Measurements from ENCODE around the gene CCDC177. TPM values are rescaled to one million over a fixed set of nuclear protein-coding genes. Genes with fewer than 3 reads are reported as not detected.

CCDC177 gene
- total RNA-seq, 1 experiment from 2014 or later: 0.09 TPM

DNA sequence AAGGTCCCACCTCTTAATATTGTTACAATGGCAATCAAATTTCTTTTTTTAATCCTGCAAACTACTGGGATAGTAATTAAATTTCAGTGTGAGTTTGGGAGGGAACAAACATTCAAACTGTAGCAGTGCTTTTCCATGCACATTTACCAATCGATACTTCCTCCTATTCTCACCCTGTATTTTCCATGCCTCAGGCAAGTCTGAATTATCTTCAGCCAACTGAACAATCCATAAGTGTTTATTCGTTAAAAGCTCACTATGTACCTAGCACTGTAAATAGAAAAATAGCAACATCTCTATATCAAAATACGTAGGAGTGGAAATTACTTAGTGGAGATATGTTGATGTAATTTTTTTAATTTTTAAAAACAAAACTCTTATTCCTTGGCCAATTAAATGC, 43.5 kb downstream of the CCDC177 start:
- no peaks in the 10 kb centered on the region for H3K9me3 ChIP-seq (ENCODE audit: low read depth, low read length, poor library complexity, severe bottlenecking)
- H3K27ac ChIP-seq (ENCODE audit: low read depth, low read length, poor library complexity, severe bottlenecking): no peak overlapping the region
- CTCF ChIA-PET: no interaction called here
- intact Hi-C loops (cut with micrococcal nuclease; ENCODE audit: unreplicated experiment): no loop called here
- POLR2A ChIA-PET (ENCODE audit: low non-redundant PET): no interaction called here
- no TSS peak for BruUV-seq (replicated peaks)
- H3K4me1 ChIP-seq (ENCODE audit: insufficient read depth, low read length, poor library complexity, severe bottlenecking): no peaks in the 10 kb centered on the region
- H3K4me3 ChIP-seq (ENCODE audit: low read depth, low read length, poor library complexity, severe bottlenecking): no peak overlapping the region
- no peak for DNase-seq (ENCODE audit: low spot score)
- H3K27me3 ChIP-seq (replicated peaks; ENCODE audit: insufficient read depth, low read depth, low read length, poor library complexity): peaks cover 10% of the 10 kb centered on the region
- no peak for TF ChIP-seq EZH2 (IDR thresholded peaks at IDR 0.05; ENCODE audit: borderline replicate concordance, low read depth, low read length, poor library complexity, severe bottlenecking)
- TF ChIP-seq, protein P1, sequence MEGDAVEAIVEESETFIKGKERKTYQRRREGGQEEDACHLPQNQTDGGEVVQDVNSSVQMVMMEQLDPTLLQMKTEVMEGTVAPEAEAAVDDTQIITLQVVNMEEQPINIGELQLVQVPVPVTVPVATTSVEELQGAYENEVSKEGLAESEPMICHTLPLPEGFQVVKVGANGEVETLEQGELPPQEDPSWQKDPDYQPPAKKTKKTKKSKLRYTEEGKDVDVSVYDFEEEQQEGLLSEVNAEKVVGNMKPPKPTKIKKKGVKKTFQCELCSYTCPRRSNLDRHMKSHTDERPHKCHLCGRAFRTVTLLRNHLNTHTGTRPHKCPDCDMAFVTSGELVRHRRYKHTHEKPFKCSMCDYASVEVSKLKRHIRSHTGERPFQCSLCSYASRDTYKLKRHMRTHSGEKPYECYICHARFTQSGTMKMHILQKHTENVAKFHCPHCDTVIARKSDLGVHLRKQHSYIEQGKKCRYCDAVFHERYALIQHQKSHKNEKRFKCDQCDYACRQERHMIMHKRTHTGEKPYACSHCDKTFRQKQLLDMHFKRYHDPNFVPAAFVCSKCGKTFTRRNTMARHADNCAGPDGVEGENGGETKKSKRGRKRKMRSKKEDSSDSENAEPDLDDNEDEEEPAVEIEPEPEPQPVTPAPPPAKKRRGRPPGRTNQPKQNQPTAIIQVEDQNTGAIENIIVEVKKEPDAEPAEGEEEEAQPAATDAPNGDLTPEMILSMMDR (conservative IDR thresholded peaks at IDR 0.05; ENCODE audit: low read depth, low read length): no peak
- H3K36me3 ChIP-seq (ENCODE audit: insufficient read depth, low read length, poor library complexity, severe bottlenecking): no peaks in the 10 kb centered on the region

DNA sequence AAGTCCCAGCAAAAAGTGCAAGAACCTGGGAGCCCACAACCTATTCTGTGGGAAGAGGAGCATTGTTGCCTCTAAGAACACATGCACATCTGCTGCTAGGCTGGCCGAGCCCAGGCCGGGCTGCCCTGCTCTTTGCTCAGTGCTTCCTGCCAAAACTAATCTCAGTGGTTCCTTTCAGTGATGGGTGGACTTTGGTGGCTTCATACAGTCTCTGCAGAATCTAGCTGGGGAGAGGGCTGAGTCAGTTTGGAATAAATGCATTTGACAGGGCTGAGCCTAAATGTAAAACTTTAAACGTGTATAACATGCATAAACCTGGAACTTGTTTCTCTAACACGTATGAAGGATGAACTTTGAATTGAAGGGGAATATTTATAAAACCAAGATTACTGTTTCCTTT, 44.6 kb downstream of the CCDC177 start:
- CTCF ChIA-PET: no interaction called here
- Histone ChIP-seq H3K27me3 (replicated peaks; ENCODE audit: insufficient read depth, low read depth, low read length, poor library complexity) (peaks cover 10% of the 10 kb centered on the region), H3K4me1 (ENCODE audit: insufficient read depth, low read length, poor library complexity, severe bottlenecking) (no peaks in the 10 kb centered on the region), H3K36me3 (ENCODE audit: insufficient read depth, low read length, poor library complexity, severe bottlenecking) (no peaks in the 10 kb centered on the region), H3K9me3 (ENCODE audit: low read depth, low read length, poor library complexity, severe bottlenecking) (no peaks in the 10 kb centered on the region), H3K4me3 (ENCODE audit: low read depth, low read length, poor library complexity, severe bottlenecking) (no peak overlapping the region), H3K27ac (ENCODE audit: low read depth, low read length, poor library complexity, severe bottlenecking) (no peak overlapping the region)
- no peak for DNase-seq (ENCODE audit: low spot score)
- intact Hi-C loops (cut with micrococcal nuclease; ENCODE audit: unreplicated experiment): no loop called here
- POLR2A ChIA-PET (ENCODE audit: low non-redundant PET): no interaction called here
- TF ChIP-seq, protein P1 (conservative IDR thresholded peaks at IDR 0.05; ENCODE audit: low read depth, low read length): no peak
- TF ChIP-seq EZH2 (IDR thresholded peaks at IDR 0.05; ENCODE audit: borderline replicate concordance, low read depth, low read length, poor library complexity, severe bottlenecking): no peak
- BruUV-seq (replicated peaks): no TSS peak

- no peak for TF ChIP-seq EZH2 (IDR thresholded peaks at IDR 0.05; ENCODE audit: borderline replicate concordance, low read depth, low read length, poor library complexity, severe bottlenecking)
- TF ChIP-seq, protein P1 (conservative IDR thresholded peaks at IDR 0.05; ENCODE audit: low read depth, low read length): no peak
- no peaks in the 10 kb centered on the region for H3K36me3 ChIP-seq (ENCODE audit: insufficient read depth, low read length, poor library complexity, severe bottlenecking)
- POLR2A ChIA-PET (ENCODE audit: low non-redundant PET): no interaction called here
- no peaks in the 10 kb centered on the region for H3K4me1 ChIP-seq (ENCODE audit: insufficient read depth, low read length, poor library complexity, severe bottlenecking)
- no peak overlapping the region for H3K4me3 ChIP-seq (ENCODE audit: low read depth, low read length, poor library complexity, severe bottlenecking)
- no peaks in the 10 kb centered on the region for H3K9me3 ChIP-seq (ENCODE audit: low read depth, low read length, poor library complexity, severe bottlenecking)
- intact Hi-C loops (cut with micrococcal nuclease; ENCODE audit: unreplicated experiment): no loop called here
- no peak for DNase-seq (ENCODE audit: low spot score)
- CTCF ChIA-PET: no interaction called here
- peaks cover 10% of the 10 kb centered on the region for H3K27me3 ChIP-seq (replicated peaks; ENCODE audit: insufficient read depth, low read depth, low read length, poor library complexity)
- BruUV-seq (replicated peaks): no TSS peak
- no peak overlapping the region for H3K27ac ChIP-seq (ENCODE audit: low read depth, low read length, poor library complexity, severe bottlenecking)
Observed at GRCh38 chr14:69529563-69529962, 45.1 kb downstream of the CCDC177 start.
